Fibroblast of lung (primary cell): Measurements from ENCODE around the gene MYO1D.

ENCODE experiments used
- CTCF ChIP-seq, 2 donors: IDR thresholded peaks in 1 of 2; conservative IDR thresholded peaks in 1 of 2; 1 replicate in 1 of 2; 2 replicates in 1 of 2; pipeline ENCODE4 v1.5.1; 2011 to 2012; ENCODE audit warnings: low read length in 2 of 2, control low read depth in 1 of 2, inconsistent platforms in 1 of 2, low read depth in 1 of 2, mild to moderate bottlenecking in 1 of 2
- EZH2 ChIP-seq: IDR thresholded peaks from 2 replicates; pipeline ENCODE4 v1.5.1; 2012; ENCODE audit warnings: low read length, control low read depth, mild to moderate bottlenecking; ENCODE audit errors: missing control alignments

GRCh38 chr17:32746698-32747097 lies 130.2 kb downstream of the MYO1D start:
- TF ChIP-seq CTCF (conservative IDR thresholded peaks at IDR 0.05 in 1 of 2, IDR thresholded peaks at IDR 0.05 in 1 of 2; ENCODE audit: low read depth in 1 of 2, low read length in 2 of 2), result no peak
- TF ChIP-seq EZH2, result no peak
